RWPE2 (cell line): Measurements from ENCODE around the gene ATP9A.
"Not testable (repeated sequence)": the region's sequence is repeated elsewhere in the genome, so short reads cannot be mapped to it uniquely, and the experiment has no call there.

ENCODE experiments used
- ATAC-seq: fragments of 200-7000 bp; cut with Tn5 transposase; 3 replicates; pipeline ENCODE4 v1.9.1; 2021; ENCODE audit warnings: low read depth
- DNase-seq: peaks from one replicate; pipeline ENCODE4 v3.0.0-alpha.2; 2020; ENCODE audit warnings: low spot score
- H3K27ac ChIP-seq: fragments of 450-650 bp; 2 replicates; pipeline ENCODE4 v1.5.1; 2017; ENCODE audit warnings: mild to moderate bottlenecking; ENCODE audit not compliant: poor library complexity, severe bottlenecking
- H3K27me3 ChIP-seq: fragments of 250-450 bp; sonication (Bioruptor Pico); 2 replicates; pipeline ENCODE4 v1.5.1; 2021; ENCODE audit warnings: mild to moderate bottlenecking, moderate library complexity; ENCODE audit not compliant: insufficient read depth, poor library complexity, severe bottlenecking
- H3K36me3 ChIP-seq: fragments of 250-450 bp; sonication (Bioruptor Pico); 2 replicates; pipeline ENCODE4 v1.5.1; 2020; ENCODE audit warnings: low read depth, mild to moderate bottlenecking, moderate library complexity
- H3K4me1 ChIP-seq: fragments of 250-450 bp; sonication (Bioruptor Pico); 2 replicates; pipeline ENCODE4 v1.5.1; 2021; ENCODE audit warnings: mild to moderate bottlenecking, moderate library complexity; ENCODE audit not compliant: insufficient read depth, poor library complexity, severe bottlenecking
- H3K4me3 ChIP-seq: fragments of 250-450 bp; sonication (Bioruptor Pico); 2 replicates; pipeline ENCODE4 v1.5.1; 2021; ENCODE audit warnings: mild to moderate bottlenecking, moderate library complexity; ENCODE audit not compliant: severe bottlenecking
- H3K9me3 ChIP-seq: fragments of 250-450 bp; sonication (Bioruptor Pico); 2 replicates; pipeline ENCODE4 v1.5.1; 2021; ENCODE audit warnings: mild to moderate bottlenecking, moderate library complexity; ENCODE audit not compliant: severe bottlenecking
- TF ChIP-seq, protein P1 (sequence below): fragments of 450-650 bp; IDR thresholded peaks from one replicate; pipeline ENCODE4 v1.5.1; 2017; ENCODE audit warnings: mild to moderate bottlenecking, moderate library complexity; ENCODE audit not compliant: poor library complexity, severe bottlenecking

ATP9A gene

DNA sequence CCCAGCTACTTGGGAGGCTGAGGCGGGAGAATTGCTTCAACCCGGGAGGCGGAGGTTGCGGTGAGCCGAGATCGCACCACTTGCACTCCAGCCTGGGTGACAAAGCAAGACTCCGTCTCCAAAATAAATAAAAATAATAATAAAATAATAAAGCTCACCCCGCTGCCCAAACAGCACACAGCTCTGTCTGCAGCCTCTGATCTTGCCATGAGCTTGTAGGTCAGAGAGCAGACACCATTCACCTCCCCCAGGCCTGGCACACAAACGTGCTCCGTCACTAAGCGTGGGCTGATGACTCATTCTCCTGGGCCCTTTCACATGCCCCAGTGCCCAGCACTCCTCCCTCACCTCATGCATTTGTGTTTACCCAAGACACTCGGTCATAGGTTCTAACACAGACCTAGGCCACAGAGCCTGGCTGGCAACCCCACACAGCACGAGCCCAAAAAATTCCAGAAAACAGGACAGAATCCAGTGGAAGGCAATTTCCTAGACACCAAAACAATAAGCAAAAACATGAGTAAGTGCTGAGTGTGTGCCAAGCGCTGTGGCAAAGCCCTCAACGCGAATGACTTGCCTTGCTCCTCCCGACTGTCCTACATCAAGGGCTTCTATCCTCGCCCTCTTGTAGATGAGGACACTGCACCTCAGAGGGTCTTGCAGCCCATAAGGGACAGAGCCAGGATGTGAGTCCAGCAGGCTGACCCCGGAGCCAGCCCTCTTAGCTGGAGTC is 18.0 kb downstream of the ATP9A start:
- no peaks in the 10 kb centered on the region for H3K36me3 ChIP-seq
- H3K9me3 ChIP-seq, result no peaks in the 10 kb centered on the region
- TF ChIP-seq, protein P1, sequence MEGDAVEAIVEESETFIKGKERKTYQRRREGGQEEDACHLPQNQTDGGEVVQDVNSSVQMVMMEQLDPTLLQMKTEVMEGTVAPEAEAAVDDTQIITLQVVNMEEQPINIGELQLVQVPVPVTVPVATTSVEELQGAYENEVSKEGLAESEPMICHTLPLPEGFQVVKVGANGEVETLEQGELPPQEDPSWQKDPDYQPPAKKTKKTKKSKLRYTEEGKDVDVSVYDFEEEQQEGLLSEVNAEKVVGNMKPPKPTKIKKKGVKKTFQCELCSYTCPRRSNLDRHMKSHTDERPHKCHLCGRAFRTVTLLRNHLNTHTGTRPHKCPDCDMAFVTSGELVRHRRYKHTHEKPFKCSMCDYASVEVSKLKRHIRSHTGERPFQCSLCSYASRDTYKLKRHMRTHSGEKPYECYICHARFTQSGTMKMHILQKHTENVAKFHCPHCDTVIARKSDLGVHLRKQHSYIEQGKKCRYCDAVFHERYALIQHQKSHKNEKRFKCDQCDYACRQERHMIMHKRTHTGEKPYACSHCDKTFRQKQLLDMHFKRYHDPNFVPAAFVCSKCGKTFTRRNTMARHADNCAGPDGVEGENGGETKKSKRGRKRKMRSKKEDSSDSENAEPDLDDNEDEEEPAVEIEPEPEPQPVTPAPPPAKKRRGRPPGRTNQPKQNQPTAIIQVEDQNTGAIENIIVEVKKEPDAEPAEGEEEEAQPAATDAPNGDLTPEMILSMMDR, result no peak
- no peak overlapping the region for H3K4me3 ChIP-seq
- H3K4me1 ChIP-seq, result peaks cover 38% of the 10 kb centered on the region
- H3K27ac ChIP-seq, result peak overlapping the region; percentile 57
- no peaks in the 10 kb centered on the region for H3K27me3 ChIP-seq
- peak; percentile 100 for DNase-seq
- ATAC-seq, result peak; percentile 93

DNA sequence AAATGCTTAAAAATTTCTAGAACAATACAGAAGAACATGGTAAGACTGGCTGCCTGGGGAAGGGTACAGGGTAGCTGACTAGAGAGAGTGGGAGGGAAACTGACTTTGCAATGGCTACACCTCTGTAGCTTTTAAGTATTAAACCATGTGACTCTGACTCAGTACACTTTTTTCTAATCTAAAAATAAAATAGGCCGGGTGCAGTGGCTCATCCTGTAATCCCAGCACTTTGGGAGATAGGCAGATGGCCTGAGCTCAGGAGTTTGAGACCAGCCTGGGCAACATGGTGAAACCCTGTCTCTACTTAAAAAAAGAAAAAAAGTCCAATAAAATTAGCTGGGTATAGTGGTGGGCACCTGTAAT is 18.5 kb downstream of the ATP9A start:
- no peak for DNase-seq

DNA sequence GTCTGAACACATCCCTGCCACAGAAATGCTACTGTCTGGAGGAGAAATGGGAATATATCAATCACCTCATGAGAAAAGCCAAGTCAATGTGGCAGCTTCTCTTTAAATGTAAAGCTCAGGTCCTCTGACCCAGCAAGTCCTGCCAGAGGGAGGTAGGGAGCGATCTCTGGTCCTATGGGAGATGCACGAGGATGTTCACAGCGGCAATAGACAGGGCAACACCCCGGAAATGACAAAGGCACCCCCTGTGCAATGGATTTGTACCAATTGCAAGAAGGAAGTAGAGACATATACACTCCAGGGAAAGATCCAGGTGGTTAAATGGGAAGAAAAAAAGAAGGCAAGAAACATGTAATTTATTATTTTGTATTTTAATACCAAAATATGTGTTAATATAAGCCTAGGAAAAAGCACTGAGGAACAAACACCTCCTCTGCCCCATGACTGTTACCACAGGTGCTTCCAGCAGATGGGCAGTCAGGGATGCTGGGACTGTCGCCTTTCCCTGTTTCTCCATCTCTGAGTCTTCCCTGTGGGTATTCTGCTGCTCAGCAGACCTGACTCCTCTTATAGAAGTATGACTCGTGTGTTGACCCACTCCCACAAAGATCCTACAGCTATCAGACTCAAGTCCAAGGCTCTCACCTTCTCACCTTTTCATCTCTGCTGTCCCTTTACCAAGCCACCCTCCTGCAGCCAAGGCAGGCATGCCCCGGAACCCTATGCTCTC is 20.8 kb downstream of the ATP9A start:
- H3K4me3 ChIP-seq, result no peak overlapping the region
- H3K4me1 ChIP-seq, result peaks cover 46% of the 10 kb centered on the region
- H3K27ac ChIP-seq, result no peak overlapping the region
- TF ChIP-seq, protein P1, result no peak
- no peaks in the 10 kb centered on the region for H3K9me3 ChIP-seq
- no peaks in the 10 kb centered on the region for H3K36me3 ChIP-seq
- no peak for ATAC-seq
- DNase-seq, result no peak
- H3K27me3 ChIP-seq, result no peaks in the 10 kb centered on the region

More for the DNA sequence above, 18.5 kb downstream of the ATP9A start:
- ATAC-seq, result peak; percentile 30
- TF ChIP-seq, protein P1, result no peak
- Histone ChIP-seq H3K9me3 (no peaks in the 10 kb centered on the region), H3K4me1 (peaks cover 41% of the 10 kb centered on the region), H3K27ac (peak overlapping the region; percentile 57), H3K4me3 (no peak overlapping the region), H3K36me3 (no peaks in the 10 kb centered on the region), H3K27me3 (no peaks in the 10 kb centered on the region)

DNA sequence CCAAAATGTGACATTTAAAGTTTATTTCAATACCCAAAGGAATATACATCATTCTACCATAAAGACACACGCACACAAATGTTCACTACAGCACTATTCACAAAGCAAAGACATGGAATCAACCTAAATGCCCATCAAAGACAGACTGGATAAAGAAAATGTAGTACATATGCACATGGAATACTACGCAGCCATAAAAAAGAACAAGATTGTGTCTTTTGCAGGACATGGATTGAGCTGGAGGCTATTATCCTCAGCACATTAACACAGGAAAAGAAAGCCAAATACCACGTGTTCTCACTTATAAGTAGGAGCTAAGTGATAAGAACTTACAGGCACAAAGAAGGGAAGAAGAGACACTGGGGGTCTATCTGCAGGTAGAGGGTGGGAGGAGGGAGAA is 22.4 kb downstream of the ATP9A start:
- Histone ChIP-seq H3K9me3 (no peaks in the 10 kb centered on the region), H3K36me3 (no peaks in the 10 kb centered on the region), H3K27ac (no peak overlapping the region), H3K4me1 (peaks cover 33% of the 10 kb centered on the region), H3K4me3 (no peak overlapping the region), H3K27me3 (no peaks in the 10 kb centered on the region)
- DNase-seq, result no peak
- ATAC-seq, result no peak
- TF ChIP-seq, protein P1, result no peak

DNA sequence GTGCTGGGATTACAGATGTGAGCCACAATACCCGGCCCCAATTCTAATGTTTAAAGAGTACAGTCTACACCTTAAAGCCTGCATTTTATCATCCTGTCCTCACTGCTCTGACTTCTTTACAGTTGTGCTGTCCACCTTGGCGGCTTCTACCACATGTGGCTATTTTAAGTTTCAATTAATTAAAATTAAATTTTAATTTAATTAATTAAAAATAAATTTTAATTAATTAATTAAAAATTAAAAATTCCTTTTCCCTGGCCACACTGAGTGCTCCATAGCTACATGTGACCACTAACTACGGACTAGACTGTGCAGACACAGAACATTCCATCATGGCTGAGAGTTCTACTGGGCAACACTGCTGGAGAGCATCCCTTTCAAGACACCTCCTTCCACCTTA is 27.4 kb downstream of the ATP9A start:
- TF ChIP-seq, protein P1, result no peak
- ATAC-seq (no peak), DNase-seq (no peak)
- peaks cover 25% of the 10 kb centered on the region for H3K4me1 ChIP-seq
- no peak overlapping the region for H3K27ac ChIP-seq
- H3K9me3 ChIP-seq, result no peaks in the 10 kb centered on the region
- no peaks in the 10 kb centered on the region for H3K27me3 ChIP-seq
- H3K4me3 ChIP-seq, result no peak overlapping the region
- no peaks in the 10 kb centered on the region for H3K36me3 ChIP-seq

DNA sequence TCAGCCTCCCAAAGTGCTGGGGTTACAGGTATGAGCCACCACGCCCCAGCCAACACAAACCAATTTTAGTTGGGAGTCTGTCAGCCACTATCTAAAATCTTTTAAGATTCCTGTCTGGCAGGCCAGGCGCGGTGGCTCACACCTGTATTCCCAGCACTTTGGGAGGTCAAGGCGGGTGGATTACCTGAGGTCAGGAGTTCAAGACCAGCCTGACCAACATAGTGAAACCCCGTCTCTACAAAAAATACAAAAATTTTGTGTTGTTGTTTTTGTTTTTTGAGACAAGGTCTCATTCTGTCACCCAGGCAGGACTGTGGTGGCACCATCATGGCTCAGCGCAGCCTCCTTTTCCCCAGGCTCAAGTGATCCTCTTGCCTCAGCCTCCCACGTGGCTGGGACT is 27.9 kb downstream of the ATP9A start:
- peaks cover 25% of the 10 kb centered on the region for H3K4me1 ChIP-seq
- ATAC-seq, H3K27ac ChIP-seq, H3K27me3 ChIP-seq, H3K4me3 ChIP-seq, H3K36me3 ChIP-seq, DNase-seq, H3K9me3 ChIP-seq: not testable (repeated sequence)
